HK-2 (cell line): ENCODE results near the gene WIZ.

Source experiments
- DNase-seq: peaks from one replicate; pipeline ENCODE4 v3.0.0-alpha.2; 2018; ENCODE audit not compliant: unreplicated experiment

The WIZ gene

DNA sequence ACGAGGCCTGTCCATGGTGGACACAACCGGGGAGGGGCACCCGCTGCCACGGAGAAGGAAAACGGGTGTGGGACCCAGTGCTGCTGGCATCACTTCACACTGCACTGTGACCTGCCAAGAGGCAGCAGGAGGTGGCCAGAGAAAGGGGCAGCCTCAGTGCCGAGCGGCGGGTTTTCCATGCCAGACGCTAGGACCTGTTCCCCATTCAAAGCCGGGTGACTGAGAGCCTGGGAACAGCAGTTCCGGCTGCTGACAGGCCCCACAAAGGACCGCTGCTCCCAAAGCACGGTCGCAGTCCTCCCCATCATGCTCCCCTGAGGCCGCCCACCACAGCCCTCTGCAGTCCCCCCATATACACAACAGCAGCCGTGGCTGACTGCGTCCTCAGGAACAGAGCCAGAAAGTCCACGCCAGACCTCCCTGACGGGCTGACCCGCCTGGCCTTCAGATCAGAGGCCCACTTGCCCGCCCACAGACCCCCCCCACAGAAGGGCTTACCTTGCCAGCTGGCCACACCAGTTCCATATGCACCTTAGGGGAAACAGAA lies 75.6 kb downstream of the WIZ start:
- no peak for DNase-seq

DNA sequence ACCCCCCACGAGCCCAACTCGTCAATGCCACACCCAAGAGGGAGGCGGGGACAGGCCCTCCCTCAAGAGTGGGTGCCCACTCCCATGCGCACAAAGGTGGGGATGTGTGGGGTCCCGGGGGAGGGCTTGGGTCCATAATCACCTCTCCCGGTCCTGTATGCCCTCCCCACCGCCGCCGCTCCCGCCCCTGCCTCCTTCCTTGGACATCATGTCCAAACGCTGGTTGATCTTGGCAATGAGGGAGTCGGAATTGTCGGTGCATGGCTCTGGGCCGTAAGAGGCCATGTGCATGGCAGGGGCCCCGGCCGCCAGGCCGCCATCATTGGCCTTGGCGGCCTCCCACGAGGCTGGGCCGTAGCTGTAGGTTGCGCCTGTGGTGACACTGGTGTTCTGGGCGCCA lies 76.1 kb downstream of the WIZ start:
- DNase-seq, result no peak

- no peak for DNase-seq
These were observed 76.9 kb downstream of the WIZ start for GRCh38 chr19:15372891-15373301.

DNA sequence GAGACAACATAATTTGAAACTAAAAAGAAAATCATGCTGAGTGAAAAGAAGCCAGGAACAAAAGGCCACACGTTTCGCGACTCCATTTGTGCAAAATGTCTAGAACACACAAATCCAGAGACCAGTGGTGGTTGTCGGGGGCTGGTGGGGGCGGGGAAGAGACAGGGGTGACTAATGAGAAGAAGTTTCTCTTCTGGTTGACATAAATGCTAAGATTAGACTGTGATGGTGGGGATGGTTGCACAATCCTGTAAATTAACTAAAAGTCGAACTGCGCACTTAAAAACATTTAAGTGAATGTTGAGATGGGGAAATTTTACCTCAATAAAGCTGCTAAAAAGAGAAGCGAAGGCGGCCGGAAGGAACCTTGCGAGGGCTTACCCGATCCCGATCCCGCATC lies 77.3 kb downstream of the WIZ start:
- no peak for DNase-seq

- no peak for DNase-seq
These were observed 77.9 kb downstream of the WIZ start for GRCh38 chr19:15371786-15372380.

- DNase-seq, result no peak
These were observed 78.6 kb downstream of the WIZ start for GRCh38 chr19:15371119-15371518.
